ENCODE results near the gene ABCD1.
"Not testable (repeated sequence)": the region's sequence is repeated elsewhere in the genome, so short reads cannot be mapped to it uniquely, and the experiment has no call there.

ABCD1 gene

DNA sequence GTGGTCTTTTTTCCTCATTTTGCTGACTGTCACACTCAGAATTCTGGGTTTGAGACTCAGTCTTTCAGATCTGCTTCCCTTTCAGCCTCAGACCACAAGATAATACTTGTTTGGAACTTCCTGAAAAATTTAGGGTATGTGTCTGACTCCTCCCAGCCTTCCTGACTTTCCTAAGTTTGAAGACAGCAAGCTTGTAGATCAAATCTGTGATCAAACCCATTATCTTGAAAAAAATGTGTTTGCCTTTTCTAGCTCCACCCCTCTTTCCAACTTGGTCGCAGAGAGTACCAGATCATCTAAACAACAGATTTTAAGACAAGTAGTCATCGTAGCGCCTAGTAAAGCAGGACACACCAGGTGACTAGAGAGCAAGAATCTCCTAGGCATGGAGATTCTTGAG, 10.4 kb upstream of the ABCD1 start:
- no peak for DNase-seq

DNA sequence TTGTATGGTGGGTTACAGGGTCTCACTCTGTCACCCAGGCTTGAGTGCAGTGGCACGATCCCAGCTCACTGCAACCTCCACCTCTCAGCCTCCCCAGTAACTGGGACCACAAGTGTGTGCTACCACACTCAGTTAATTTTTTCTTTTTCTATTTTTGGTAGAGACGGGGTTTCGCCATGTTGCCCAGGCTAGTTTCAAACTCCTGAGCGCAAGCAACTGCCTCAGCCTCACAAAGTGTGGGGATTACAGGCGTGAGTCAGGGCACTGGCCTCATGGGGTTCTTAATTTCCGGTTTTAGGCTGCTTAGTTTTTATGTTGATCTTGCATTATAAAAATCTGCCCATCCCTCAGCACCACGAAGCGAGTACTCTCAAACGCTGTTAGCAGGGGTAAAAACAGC, 7.2 kb upstream of the ABCD1 start:
- DNase-seq = no peak

- no peak for DNase-seq
Observed at GRCh38 chrX:153719238-153719637, 5.4 kb upstream of the ABCD1 start.

DNA sequence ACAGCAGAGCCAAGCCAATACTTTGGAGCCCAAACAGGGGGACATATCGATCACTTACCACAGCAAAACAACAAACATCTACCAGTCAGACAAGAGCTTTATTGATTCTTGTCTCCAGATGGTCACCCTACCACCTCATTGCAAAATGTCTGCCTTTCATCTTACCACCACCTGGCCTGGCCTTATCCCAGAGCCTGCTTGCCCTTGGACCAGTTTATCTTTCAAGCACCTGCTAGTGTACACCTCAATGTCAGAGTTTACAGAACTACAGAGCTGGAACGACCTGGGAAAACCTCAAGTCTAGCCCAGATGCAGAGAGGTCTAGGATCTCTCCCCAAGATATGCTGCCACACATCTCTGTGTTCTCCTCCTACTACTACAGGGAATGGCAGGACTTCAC, 5.0 kb upstream of the ABCD1 start:
- DNase-seq = no peak

DNA sequence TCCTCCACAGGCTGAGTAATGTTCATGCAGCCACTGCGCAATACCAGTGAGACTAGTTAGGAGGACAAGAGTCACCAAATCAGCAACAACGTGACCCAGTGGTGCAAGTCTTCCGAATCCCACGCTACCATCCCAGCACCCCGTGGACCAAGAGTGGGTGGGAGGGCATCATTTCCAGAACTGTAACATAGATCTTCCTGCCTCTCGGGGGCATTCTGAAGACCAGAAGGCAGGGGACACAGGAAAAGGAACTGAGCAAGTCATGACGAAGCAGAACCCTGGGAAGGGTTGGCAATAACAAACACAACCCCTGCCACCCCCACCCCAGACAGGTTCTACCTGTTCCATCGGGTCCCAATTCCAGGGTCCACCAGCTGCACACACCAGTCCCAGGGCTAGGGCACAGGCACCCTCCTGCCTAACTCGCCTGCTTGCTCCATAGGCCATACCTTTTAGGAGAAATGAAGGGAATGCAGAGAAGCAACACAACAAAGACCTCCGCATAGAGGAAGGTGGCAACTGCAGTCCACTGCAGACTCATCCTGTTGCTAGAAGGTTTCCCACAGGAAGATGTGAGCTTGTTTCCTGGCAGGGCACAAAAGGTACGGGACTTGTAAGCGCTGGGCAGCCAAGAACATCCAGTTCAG, 1.8 kb upstream of the ABCD1 start:
- DNase-seq = no peak

DNA sequence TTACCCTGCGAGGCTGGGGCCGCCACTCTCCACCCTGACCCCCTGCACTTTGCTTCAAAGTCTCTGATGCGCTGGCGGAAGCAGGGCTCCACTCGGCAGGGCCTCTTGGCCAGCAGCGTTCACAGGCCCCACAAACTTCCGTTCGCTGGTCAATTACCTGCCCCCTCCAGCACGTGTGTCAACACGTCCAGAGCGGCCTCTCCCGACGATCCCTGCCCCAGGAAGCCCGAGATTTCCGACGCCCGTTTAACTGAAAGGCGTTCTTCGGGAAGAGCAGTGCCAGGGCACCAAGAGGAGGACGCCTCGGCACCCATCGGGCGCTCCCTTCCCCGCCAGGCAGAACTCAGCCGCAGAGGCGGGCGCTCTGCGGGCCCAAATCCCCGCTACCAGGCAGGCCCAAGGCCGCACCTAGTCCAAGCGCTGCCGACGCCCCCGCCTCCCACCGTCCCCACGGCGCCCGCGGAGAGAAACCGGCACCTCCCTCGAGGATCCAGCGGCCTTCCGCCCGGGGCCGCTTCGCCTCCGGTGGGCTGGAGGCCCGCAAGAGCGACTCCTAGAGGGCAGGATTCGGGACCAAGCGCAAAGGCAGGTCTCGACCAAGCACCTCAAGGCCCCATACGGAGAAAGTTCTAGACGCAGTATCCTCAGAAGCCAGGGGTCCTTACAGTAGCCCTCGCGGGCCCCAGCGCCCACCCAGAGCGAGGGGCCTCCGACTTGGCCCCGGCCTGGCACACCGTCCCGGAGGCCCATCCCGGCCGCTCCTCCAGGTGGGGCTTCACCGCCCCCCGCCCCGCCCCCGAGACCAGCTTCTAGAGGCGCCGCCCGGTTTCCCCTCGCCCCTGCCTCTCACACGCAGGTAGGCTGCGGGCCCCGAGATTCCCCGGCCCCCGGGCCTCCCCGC, 1.1 kb upstream of the ABCD1 start:
- DNase-seq = peak; percentile 68 to 69

- no peak for DNase-seq
Observed at GRCh38 chrX:153725039-153725831, 579 bp downstream of the ABCD1 start.

GRCh38 chrX:153725832-153726285, 1.2 kb downstream of the ABCD1 start:
- DNase-seq = no peak

GRCh38 chrX:153726286-153727122, 1.8 kb downstream of the ABCD1 start:
- DNase-seq = peak; percentile 40

GRCh38 chrX:153727123-153727931, 2.7 kb downstream of the ABCD1 start:
- DNase-seq = no peak

DNA sequence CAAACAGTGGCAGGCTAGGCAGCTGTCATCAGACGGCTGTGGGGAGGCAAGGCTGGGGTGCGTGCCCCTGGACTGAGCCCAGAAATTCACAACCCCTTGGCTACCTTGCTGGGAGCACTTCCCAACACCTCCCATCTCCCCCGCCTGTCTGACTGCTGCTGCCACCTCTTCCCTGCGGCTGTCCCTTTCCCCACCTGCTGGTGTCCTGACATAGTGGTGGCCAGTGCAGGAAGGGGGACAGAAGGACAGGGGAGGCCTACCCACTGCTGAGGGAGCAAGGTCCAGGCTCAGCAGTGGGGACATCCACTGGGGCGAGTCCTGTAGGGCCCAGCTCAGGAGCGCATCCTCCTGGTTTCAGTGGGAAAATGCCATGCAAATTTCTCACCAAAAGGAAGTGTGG, 3.4 kb downstream of the ABCD1 start:
- DNase-seq = no peak

DNA sequence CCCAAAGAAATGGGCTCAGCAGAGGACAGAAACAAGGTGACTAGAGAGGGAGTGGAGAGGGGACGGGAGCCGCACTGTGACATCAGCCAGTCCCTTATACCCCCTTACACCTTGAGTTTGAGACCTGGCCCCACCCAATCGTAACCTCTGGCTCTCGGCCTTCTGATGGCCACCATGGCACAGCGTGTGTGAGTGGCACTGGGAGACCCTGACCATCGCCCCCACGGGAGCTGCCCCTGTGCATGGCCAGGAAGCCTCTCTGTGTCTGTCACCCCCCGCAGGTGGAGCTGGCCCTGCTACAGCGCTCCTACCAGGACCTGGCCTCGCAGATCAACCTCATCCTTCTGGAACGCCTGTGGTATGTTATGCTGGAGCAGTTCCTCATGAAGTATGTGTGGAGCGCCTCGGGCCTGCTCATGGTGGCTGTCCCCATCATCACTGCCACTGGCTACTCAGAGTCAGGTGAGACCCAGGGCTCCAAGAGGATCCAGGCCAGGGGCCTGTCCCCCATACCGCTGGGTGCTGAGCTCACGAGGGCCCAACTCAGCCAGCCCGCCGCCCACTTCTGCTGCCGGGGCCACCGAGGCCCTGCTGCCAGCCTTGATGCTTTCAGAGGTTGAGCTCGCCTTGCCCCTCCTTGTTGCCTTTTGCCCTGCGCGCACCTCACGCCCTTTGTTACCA, 4.4 kb downstream of the ABCD1 start:
- DNase-seq = no peak

GRCh38 chrX:153730115-153730514, 5.5 kb downstream of the ABCD1 start:
- DNase-seq = not testable (repeated sequence)

DNA sequence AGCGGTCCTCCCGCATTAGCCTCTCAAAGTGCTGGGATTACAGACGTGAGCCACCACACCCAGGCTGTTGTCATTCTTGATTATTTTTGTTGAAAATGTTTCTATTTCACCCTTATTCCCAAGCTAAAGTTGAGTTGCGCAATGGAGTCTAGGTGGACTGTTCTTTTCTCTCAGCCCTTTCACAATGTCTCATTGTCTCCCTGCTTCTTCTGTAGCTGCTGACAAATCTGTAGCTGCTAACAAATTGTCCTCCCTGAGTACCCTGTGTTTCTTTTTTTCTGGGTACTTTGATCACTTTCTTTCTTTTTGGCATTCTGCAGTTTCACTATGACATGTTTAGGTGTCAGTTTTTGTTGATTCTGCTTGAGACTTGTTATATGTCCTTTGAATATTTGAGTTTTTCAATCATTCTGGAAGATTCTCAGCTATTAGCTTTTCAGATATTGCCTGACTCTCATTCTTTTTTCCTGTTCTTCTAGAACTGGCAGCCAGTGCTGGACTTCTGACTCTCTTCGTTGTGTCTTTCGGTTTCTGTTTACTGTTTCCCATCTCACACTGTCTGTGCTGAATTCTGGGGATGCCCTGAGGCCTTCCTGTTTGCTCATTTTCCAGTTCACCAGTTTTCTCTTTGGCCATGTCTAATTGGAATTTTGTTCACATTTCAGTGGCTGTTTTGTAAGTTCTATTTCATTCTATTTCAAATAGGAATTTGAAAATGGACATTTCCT, 6.6 kb downstream of the ABCD1 start:
- DNase-seq = no peak

DNA sequence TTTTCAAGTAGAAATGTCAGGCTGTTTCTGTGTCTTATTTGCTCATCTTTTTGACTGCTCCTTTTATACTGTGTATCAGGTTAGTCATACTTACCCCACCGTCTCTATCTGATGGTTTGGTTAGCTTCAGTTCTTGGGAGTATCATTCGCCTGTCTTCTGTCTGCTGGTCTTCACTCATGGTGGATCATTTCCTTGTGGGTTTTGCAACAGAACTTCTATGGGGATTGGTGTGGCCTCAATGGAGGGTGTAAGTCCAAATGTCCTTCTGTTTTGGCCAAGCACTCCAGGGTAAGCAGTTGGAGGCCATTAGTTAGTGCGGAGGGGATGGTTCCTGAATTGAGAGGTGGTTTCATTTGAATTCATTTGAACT, 7.2 kb downstream of the ABCD1 start:
- DNase-seq = no peak

DNA sequence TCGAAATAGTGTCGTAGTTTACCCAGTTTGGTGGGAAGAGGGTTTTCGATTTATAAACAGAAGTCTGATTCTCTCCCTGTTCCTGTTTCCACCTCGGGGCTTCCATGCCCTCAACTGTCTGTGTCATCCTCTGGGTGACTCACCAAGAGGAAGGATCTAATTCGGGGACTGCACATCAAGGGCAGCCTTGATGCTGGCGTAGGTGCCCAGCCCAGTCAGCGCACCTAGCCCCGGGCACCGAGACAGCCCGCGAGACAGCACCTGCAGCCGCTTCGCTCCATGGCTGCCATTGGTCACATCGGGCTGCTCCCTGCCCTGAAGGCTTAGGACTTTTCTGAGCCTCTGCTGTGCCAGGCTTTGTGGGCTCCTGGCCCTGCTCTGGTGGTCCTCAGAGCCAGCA, 7.7 kb downstream of the ABCD1 start:
- DNase-seq = no peak

DNA sequence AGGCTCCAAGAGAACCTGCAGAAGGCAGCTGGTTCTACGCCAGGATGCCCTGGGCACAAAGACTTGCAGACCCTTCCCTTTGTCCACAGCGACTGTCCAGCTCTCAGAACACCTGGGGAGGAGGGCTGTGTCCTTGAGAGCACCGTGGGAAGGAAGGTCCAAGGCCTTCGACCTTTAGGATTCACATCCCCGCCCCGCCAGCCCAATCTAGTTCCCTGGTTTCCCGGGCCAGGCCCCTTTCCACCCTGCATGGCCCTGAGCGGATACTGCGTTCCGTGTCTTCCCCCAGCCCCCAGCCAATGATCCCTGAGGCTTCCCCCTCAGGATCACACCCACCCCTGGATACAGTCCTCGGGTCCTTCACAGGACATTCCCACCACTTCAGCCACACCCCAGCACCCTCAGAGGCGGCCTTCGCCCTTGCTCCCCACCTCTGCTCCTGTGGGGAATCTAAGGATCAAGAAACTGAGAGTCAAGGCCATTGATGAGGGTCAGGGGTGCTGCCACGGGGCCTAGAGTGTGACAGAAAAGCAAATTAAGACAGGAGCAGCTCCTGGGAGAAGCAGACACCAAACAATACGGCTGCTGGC, 9.1 kb downstream of the ABCD1 start:
- DNase-seq = no peak

DNA sequence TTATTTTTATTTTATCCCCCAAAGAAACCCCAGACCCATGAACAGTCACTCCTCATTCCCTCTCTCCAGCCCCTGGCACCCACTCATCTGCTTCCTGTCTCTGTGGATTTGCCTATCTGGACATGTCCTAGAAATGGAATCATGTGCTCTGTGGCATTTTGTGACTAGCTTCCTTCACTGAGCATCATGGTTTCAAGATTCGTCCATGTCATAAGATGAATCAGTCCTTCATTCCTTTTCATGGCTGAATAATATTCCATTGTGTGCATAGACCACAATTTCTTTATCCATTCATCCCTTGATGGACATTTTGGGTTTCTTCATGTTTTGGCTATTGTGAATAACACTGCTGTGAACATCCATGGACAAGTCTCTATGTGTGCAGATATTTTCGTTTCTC, 10.2 kb downstream of the ABCD1 start:
- DNase-seq = no peak

- DNase-seq = no peak
Observed at GRCh38 chrX:153735274-153735673, 10.6 kb downstream of the ABCD1 start.
